ENCODE measurements around the gene SYN1. TPM values are rescaled to one million over a fixed set of nuclear protein-coding genes. Genes with fewer than 3 reads are reported as not detected.

SYN1 gene
- total and polyA plus RNA-seq, 2 experiments from 2014 or later = 3.6 to 6.7 TPM

GRCh38 chrX:47578692-47579091, 41.0 kb downstream of the SYN1 start:
- Histone ChIP-seq H3K4me1 (ENCODE audit: insufficient read depth) (peaks cover 4% of the 10 kb centered on the region; the same call in 1 of the 2 replicates), H3K36me3 (ENCODE audit: insufficient read depth) (no peaks in the 10 kb centered on the region), H3K9me2 (ENCODE audit: insufficient read depth) (no peaks in the 10 kb centered on the region), H3K27ac (ENCODE audit: low read depth) (no peak overlapping the region), H3K4me2 (no peak overlapping the region), H3K4me3 (no peak overlapping the region), H3F3A (replicated peaks; ENCODE audit: low read depth) (no peaks in the 10 kb centered on the region), H4K20me1 (replicated peaks; ENCODE audit: insufficient read depth) (no peaks in the 10 kb centered on the region), H3K79me2 (replicated peaks; ENCODE audit: insufficient read depth) (no peaks in the 10 kb centered on the region), H2AFZ (no peak overlapping the region), H3K27me3 (ENCODE audit: insufficient read depth) (no peaks in the 10 kb centered on the region)
- Mint-ChIP-seq H3K9me3 (no peaks in the 10 kb centered on the region), H3K27me3 (ENCODE audit: insufficient read depth, low read depth, poor library complexity) (peaks cover 15% of the 10 kb centered on the region), H3K36me3 (ENCODE audit: low read depth) (no peaks in the 10 kb centered on the region), H3K4me3 (no peak overlapping the region), H3K27ac (no peak overlapping the region), H3K4me1 (peaks cover 33% of the 10 kb centered on the region)
- no peak for TF ChIP-seq NANOG (IDR thresholded peaks at IDR 0.05; ENCODE audit: borderline replicate concordance)
- no peak for TF ChIP-seq REST (IDR thresholded peaks at IDR 0.05; ENCODE audit: unreplicated experiment)
- TF ChIP-seq ZNF331 (CRISPR knock-in tag; IDR thresholded peaks at IDR 0.05; ENCODE audit: low read depth) = no peak
- no peak for TF ChIP-seq ETS1 (IDR thresholded peaks at IDR 0.05)
- TF ChIP-seq EZH2phosphoT487 (IDR thresholded peaks at IDR 0.05; ENCODE audit: unreplicated experiment) = no peak
- no peak for TF ChIP-seq POLR2AphosphoS5 (IDR thresholded peaks at IDR 0.05; ENCODE audit: low read depth)
- DNase-seq (ENCODE audit: low spot score) = peak; percentile 24
- no peak for ATAC-seq

- ATAC-seq = no peak
- Mint-ChIP-seq H3K4me3 (no peak overlapping the region), H3K27ac (no peak overlapping the region), H3K36me3 (ENCODE audit: low read depth) (peaks cover 3% of the 10 kb centered on the region; the same call in 1 of the 3 replicates), H3K27me3 (ENCODE audit: insufficient read depth, low read depth, poor library complexity) (peaks cover 15% of the 10 kb centered on the region), H3K4me1 (peaks cover 36% of the 10 kb centered on the region), H3K9me3 (no peaks in the 10 kb centered on the region)
- TF ChIP-seq ZNF114 (CRISPR knock-in tag; IDR thresholded peaks at IDR 0.05) (no peak), POLR2AphosphoS5 (IDR thresholded peaks at IDR 0.05; ENCODE audit: low read depth) (no peak), CREB1 (CRISPR knock-in tag; IDR thresholded peaks at IDR 0.05; ENCODE audit: low read depth) (no peak), ZNF331 (CRISPR knock-in tag; IDR thresholded peaks at IDR 0.05; ENCODE audit: low read depth) (no peak)
- Histone ChIP-seq H3K79me2 (replicated peaks; ENCODE audit: insufficient read depth) (no peaks in the 10 kb centered on the region), H3K27ac (ENCODE audit: low read depth) (no peak overlapping the region), H3K36me3 (ENCODE audit: insufficient read depth) (no peaks in the 10 kb centered on the region), H3K4me1 (ENCODE audit: insufficient read depth) (peaks cover 9% of the 10 kb centered on the region; the same call in 1 of the 2 replicates), H4K20me1 (replicated peaks; ENCODE audit: insufficient read depth) (no peaks in the 10 kb centered on the region), H3F3A (replicated peaks; ENCODE audit: low read depth) (no peaks in the 10 kb centered on the region), H3K27me3 (ENCODE audit: insufficient read depth) (no peaks in the 10 kb centered on the region), H2AFZ (no peak overlapping the region), H3K9me2 (ENCODE audit: insufficient read depth) (no peaks in the 10 kb centered on the region), H3K4me3 (no peak overlapping the region), H3K4me2 (no peak overlapping the region)
- DNase-seq (ENCODE audit: low spot score) = no peak
Observed at GRCh38 chrX:47577901-47578300, 41.8 kb downstream of the SYN1 start.

All from GM23338 (cell line).